Panc1 (cell line): Measurements from ENCODE around the gene KCNK6.

Experiments used
- CTCF ChIP-seq: fragments of 450-650 bp; IDR thresholded peaks from 2 replicates; pipeline ENCODE4 v1.5.1; 2017; ENCODE audit warnings: mild to moderate bottlenecking
- POLR2AphosphoS5 ChIP-seq: IDR thresholded peaks from 2 replicates; pipeline ENCODE4 v1.6.1; 2012; ENCODE audit warnings: mild to moderate bottlenecking, low read depth, low read length, moderate library complexity
- REST ChIP-seq, 2 experiments: IDR thresholded peaks; 2 replicates each; pipeline ENCODE4 v1.6.1; 2011 to 2012; ENCODE audit warnings: low read depth in 2 of 2, control low read depth in 1 of 2, low read length in 1 of 2, mild to moderate bottlenecking in 1 of 2, moderate library complexity in 1 of 2; ENCODE audit not compliant: insufficient read depth in 1 of 2
- SIN3A ChIP-seq: IDR thresholded peaks from 2 replicates; pipeline ENCODE4 v1.6.1; 2012; ENCODE audit warnings: low read depth, mild to moderate bottlenecking, low read length, moderate library complexity, borderline replicate concordance; ENCODE audit not compliant: insufficient read depth
- TCF7L2 ChIP-seq: IDR thresholded peaks from 2 replicates; pipeline ENCODE4 v1.6.1; 2011; ENCODE audit warnings: mild to moderate bottlenecking, low read depth, low read length, inconsistent platforms

- TF ChIP-seq CTCF = no peak
- no peak for TF ChIP-seq POLR2AphosphoS5
- no peak for TF ChIP-seq SIN3A
- TF ChIP-seq REST (IDR thresholded peaks at IDR 0.05; ENCODE audit: insufficient read depth in 1 of 2, low read depth in 2 of 2, low read length in 1 of 2) = no peak
- no peak for TF ChIP-seq TCF7L2
These were observed 56.1 kb downstream of the KCNK6 start for GRCh38 chr19:38375748-38376147.
